Measurements from ENCODE around the gene TSC22D3.

Gene TSC22D3

DNA sequence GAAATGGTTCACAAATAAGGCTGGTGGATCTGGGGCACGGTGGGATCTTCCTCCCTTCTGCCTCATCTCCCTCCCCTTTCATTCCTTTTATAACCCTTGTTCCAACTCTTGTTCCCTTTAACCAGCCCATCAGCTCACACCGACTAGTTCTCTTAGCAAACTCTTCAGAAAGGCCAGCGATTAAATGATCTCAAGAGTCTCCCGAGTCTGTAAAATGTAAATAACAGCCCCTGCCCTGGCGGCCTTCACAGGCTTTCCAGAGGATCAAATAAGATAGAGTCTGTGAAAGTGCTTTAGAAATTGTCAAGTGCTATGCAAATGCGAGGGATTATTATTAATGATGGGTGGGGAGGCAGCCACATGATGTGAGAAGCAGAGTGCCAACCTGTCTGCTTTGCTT lies 27.1 kb downstream of the TSC22D3 start:
- no peak for DNase-seq (ENCODE audit: low read depth)
- TF ChIP-seq, protein P1, sequence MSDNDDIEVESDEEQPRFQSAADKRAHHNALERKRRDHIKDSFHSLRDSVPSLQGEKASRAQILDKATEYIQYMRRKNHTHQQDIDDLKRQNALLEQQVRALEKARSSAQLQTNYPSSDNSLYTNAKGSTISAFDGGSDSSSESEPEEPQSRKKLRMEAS (IDR thresholded peaks at IDR 0.05; ENCODE audit: low read depth, low read length), result no peak
- TF ChIP-seq, protein P2, sequence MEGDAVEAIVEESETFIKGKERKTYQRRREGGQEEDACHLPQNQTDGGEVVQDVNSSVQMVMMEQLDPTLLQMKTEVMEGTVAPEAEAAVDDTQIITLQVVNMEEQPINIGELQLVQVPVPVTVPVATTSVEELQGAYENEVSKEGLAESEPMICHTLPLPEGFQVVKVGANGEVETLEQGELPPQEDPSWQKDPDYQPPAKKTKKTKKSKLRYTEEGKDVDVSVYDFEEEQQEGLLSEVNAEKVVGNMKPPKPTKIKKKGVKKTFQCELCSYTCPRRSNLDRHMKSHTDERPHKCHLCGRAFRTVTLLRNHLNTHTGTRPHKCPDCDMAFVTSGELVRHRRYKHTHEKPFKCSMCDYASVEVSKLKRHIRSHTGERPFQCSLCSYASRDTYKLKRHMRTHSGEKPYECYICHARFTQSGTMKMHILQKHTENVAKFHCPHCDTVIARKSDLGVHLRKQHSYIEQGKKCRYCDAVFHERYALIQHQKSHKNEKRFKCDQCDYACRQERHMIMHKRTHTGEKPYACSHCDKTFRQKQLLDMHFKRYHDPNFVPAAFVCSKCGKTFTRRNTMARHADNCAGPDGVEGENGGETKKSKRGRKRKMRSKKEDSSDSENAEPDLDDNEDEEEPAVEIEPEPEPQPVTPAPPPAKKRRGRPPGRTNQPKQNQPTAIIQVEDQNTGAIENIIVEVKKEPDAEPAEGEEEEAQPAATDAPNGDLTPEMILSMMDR (IDR thresholded peaks at IDR 0.05; ENCODE audit: low read depth, low read length), result no peak
- TF ChIP-seq POLR2A (IDR thresholded peaks at IDR 0.05; ENCODE audit: extremely low read depth, insufficient read length), result no peak
- TF ChIP-seq MYC (IDR thresholded peaks at IDR 0.05; ENCODE audit: low read depth, low read length), result no peak
- H3K4me3 ChIP-seq (ENCODE audit: low read depth, low read length), result no peak overlapping the region

DNA sequence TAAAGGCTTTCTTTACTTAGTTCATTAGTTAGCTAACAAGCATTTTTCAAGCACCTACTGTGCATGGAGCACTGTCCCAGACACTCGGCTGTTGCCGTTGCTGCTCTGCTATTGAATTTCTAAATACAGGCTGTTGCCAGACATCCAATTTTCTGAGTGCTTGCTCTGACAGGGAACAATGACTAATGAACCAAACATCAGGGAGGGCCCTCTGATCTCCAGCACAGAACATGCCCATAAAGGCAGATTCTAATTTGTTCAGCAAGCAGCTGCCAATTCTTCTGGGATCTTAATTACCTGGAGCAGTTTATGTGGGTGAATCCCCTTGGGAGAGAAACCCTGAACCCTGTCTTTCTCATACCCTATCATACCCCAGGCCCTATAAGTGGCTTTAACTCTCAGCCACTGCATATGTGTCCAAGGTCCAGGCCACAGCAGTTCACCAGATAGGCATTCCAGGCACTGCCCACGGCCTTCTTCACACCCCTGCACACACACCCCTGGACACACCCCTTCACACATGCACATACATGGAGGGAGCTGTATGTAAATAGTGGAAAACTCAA lies 27.9 kb downstream of the TSC22D3 start:
- no peak for TF ChIP-seq POLR2A (IDR thresholded peaks at IDR 0.05; ENCODE audit: extremely low read depth, insufficient read length)
- no peak for TF ChIP-seq MYC (IDR thresholded peaks at IDR 0.05; ENCODE audit: low read depth, low read length)
- TF ChIP-seq, protein P2 (IDR thresholded peaks at IDR 0.05; ENCODE audit: low read depth, low read length), result no peak
- TF ChIP-seq, protein P1 (IDR thresholded peaks at IDR 0.05; ENCODE audit: low read depth, low read length), result no peak
- no peak overlapping the region for H3K4me3 ChIP-seq (ENCODE audit: low read depth, low read length)
- no peak for DNase-seq (ENCODE audit: low read depth)

DNA sequence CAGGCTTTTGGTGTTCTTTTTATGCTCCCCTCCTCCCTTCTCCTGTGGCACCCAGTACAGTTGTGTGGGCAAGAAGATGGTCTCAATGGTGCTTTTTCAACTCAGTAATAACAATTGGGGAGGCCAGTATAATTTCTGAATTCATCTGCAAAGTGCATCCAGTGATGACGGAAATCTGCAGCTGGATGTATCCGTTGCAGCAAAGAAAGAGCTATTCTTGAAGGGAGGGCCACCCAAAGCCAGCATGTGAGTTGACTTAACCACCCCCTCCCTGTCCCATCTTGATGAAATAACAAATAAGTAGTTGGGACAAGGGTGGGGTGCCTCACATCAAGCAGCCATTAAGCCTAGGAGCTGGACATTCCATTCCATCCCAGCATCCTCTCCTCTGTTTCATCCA lies 30.7 kb downstream of the TSC22D3 start:
- H3K4me3 ChIP-seq (ENCODE audit: low read depth, low read length), result no peak overlapping the region
- TF ChIP-seq POLR2A (IDR thresholded peaks at IDR 0.05; ENCODE audit: extremely low read depth, insufficient read length) (no peak), MYC (IDR thresholded peaks at IDR 0.05; ENCODE audit: low read depth, low read length) (no peak)
- TF ChIP-seq, protein P2 (IDR thresholded peaks at IDR 0.05; ENCODE audit: low read depth, low read length), result no peak
- TF ChIP-seq, protein P1 (IDR thresholded peaks at IDR 0.05; ENCODE audit: low read depth, low read length), result no peak
- no peak for DNase-seq (ENCODE audit: low read depth)

DNA sequence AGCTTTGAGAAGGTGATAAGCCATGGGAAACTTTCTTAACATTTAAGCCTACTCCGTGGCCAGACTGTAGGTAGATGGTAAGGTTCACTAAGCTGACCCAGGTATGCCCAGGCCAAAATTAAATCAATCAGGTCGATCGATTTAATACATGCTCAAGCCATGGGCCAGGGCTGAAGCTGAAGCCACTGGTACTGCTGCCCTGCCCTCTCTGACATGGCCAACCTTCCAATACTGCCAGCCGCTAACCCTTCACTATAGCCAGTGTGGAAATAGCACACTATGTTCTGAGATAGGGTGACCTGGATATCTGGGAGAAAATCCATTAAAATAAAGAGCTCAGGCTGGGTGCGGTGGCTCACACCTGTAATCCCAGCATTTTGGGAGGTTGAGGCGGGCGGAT lies 31.6 kb downstream of the TSC22D3 start:
- no peak overlapping the region for H3K4me3 ChIP-seq (ENCODE audit: low read depth, low read length)
- DNase-seq (ENCODE audit: low read depth), result no peak
- no peak for TF ChIP-seq POLR2A (IDR thresholded peaks at IDR 0.05; ENCODE audit: extremely low read depth, insufficient read length)
- TF ChIP-seq, protein P1 (IDR thresholded peaks at IDR 0.05; ENCODE audit: low read depth, low read length), result no peak
- TF ChIP-seq, protein P2 (IDR thresholded peaks at IDR 0.05; ENCODE audit: low read depth, low read length), result no peak

DNA sequence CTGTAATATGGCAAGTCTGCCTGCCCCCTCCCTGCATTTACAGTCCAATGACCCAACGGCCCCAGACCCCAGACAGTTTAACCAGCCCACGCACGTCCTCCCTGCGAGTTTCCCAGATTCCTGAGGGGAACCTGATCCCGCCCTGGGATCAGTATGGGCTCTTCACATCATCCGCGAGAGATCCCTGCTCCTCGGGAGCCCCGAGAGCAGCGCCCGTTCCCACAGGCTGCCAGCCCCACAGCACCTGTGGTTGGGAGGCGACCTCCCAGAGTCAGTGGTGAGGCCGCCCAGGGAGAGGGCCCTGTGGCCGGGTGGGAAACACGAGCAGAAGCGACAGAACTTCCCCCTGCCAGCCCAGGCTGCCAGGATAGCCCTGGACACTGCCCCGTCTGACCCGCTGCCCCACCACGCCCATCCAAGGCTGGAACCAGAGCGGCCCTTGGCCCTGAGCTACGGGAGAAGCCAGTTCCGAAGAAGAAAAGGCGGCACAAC lies 32.8 kb downstream of the TSC22D3 start:
- H3K4me3 ChIP-seq (ENCODE audit: low read depth, low read length), result no peak overlapping the region
- TF ChIP-seq, protein P1 (IDR thresholded peaks at IDR 0.05; ENCODE audit: low read depth, low read length), result no peak
- TF ChIP-seq, protein P2 (IDR thresholded peaks at IDR 0.05; ENCODE audit: low read depth, low read length), result no peak
- no peak for TF ChIP-seq POLR2A (IDR thresholded peaks at IDR 0.05; ENCODE audit: extremely low read depth, insufficient read length)
- no peak for DNase-seq (ENCODE audit: low read depth)
